Activated CD4-positive, alpha-beta T cell treated with anti-CD3 and anti-CD28 coated beads, Interleukin-10, Interleukin-2, amounts not matched to agents 100 ng/mL and 50 ng/mL, durations not matched to agents 16 hours and 8 hours (primary cell): ENCODE measurements around the gene ERMARD.

Experiments
- DNase-seq: peaks from one replicate; pipeline ENCODE4 v3.0.0-alpha.2; 2020

Gene ERMARD

GRCh38 chr6:169751242-169752073, at the start of gene ERMARD, which contains the start of gene DYNLT2:
ERMARD (plus strand) TSS chr6:169751622; CDS start chr6:169751658, 36 bp downstream.
DYNLT2 (minus strand) TSS chr6:169751572; CDS start chr6:169751458, 114 bp downstream.
- DNase-seq = peak; percentile 96

GRCh38 chr6:169701954-169702839, 49.2 kb upstream of the ERMARD start, which contains the start of the genes C6orf120 and WDR27:
C6orf120 (plus strand) TSS chr6:169702126; CDS start chr6:169702460, 334 bp downstream.
WDR27 (minus strand) TSS chr6:169702029; CDS start chr6:169689005, 13,024 bp downstream.
- DNase-seq = peak; percentile 98

DNA sequence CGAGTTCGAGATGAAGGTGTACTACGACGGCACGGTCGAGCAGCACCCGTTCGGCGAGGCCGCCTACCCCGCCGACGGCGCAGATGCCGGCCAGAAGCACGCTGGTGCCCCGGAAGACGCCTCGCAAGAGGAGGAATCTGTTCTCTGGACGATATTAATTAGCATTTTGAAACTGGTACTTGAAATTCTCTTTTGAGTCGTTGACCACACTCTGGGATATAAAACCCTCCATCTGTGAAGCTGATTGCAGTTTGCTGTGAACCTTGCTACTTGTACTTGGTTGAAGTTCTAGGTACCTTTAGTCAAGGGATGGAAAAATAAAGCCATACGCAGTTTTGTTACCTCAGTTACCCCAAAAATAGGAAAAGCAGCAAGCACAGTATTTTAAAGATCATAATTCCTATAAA, 48.6 kb upstream of the ERMARD start:
- DNase-seq = no peak

- no peak for DNase-seq
These were observed 43.6 kb upstream of the ERMARD start for GRCh38 chr6:169707772-169708171.

DNA sequence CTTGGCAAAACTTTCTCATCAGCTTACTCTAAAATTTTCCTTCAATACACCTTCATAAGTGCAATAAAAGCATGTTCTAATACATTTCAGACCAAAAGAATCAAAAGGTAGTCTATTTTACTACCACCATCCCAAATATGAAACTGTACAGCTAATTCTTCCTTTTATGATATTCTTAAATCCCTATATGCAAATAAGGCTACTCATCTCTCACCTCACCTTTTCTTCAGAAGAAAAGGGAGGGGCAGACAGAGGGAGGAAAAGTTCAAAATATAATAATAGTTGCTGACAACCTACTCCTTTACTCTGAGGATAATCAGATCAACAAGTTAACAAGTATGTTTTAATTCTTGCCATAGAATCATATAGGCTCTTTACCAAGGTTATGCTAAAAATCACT, 42.1 kb upstream of the ERMARD start:
- no peak for DNase-seq

- DNase-seq = no peak
These were observed 41.4 kb upstream of the ERMARD start for GRCh38 chr6:169710009-169710408.

GRCh38 chr6:169714178-169714577, 37.2 kb upstream of the ERMARD start:
- DNase-seq = no peak

GRCh38 chr6:169714595-169714994, 36.8 kb upstream of the ERMARD start:
- no peak for DNase-seq

- DNase-seq = no peak
These were observed 32.3 kb upstream of the ERMARD start for GRCh38 chr6:169719117-169719516.

GRCh38 chr6:169720207-169720855, 31.1 kb upstream of the ERMARD start:
- no peak for DNase-seq

GRCh38 chr6:169722362-169723199, 28.8 kb upstream of the ERMARD start:
- DNase-seq = peak; percentile 38

DNA sequence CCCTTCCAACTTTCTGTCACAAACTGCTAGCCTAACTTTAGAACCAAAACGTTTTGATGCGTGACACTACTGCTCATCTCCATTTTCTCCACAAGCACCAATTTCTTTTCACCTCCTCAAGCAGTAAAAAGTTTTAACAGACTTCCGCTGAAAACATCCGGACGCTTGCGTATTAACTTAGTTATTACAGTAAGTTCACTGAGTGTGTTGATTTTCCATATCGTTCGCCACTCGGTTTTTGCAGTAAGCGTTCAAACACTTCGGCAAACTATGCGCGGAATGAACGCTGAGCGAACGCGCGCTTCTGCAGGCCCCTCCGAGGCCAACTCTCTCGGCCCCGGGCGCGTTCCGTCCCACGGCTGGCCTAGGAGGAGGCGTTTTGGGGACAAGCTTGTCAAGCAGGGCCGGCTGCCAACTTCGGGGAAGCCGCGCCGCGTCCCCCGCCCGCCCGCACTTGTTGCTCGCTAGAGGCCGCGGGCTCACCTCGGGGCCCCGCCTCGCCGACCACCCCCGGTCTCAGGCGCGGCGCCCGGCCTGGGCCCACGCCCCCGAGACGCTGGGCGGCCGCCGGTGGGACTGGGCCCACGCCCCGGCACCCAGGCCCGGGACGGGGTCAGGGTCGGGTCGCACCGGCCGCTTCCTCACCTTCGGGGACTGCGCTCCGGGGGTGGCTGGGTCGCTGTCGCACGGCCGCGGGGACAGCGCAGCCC, 28.1 kb upstream of the ERMARD start:
- peak; percentile 67 for DNase-seq

GRCh38 chr6:169723991-169724493, 27.4 kb upstream of the ERMARD start:
- DNase-seq = peak; percentile 41

- DNase-seq = peak; percentile 75
These were observed 26.8 kb upstream of the ERMARD start, which contains the start of gene PHF10 for GRCh38 chr6:169724494-169725124. PHF10 (minus strand) TSS chr6:169724500; CDS start chr6:169723931, 569 bp downstream.

GRCh38 chr6:169725125-169726048, 26.0 kb upstream of the ERMARD start:
- peak; percentile 15 for DNase-seq

DNA sequence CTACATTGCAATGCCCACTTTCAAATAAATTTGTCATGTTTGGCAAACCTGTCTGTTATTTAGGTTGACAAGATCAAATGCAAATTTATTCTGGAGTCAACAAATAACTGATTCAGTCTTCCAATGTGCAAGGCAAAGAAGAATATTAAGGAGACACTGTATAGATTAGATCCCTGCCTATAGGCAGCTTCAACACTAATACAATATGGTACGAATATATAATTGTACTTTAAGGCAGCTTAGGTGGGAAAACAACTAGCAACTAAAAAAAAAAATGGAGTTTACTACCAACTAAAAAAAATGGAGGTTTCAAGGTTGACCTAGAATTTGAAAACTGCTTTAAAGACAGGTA, 25.4 kb upstream of the ERMARD start:
- no peak for DNase-seq

- DNase-seq = no peak
These were observed 24.5 kb upstream of the ERMARD start for GRCh38 chr6:169726963-169727362.

DNA sequence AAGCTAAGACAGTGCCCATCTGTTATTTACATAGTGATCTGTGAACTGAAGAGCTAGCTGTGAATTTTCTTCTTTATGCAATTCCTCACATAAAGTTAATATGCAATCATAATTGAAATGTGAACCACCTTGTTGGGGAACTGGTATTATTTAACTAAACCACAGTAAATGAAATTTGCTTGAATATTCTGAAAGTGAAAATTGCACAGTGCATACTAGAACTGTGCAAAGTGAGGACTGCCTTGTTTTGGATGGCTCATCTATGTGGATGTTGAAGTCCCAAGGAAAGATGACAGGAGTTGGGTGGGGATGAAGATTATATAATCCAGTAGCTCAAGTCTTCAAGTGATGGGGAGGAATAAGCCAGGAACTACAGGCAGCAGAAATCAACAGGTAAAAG, 21.5 kb upstream of the ERMARD start:
- no peak for DNase-seq
